Panc1 (cell line): ENCODE results near the gene LAMB1.
"Not testable (repeated sequence)": the region's sequence is repeated elsewhere in the genome, so short reads cannot be mapped to it uniquely, and the experiment has no call there.

ENCODE experiments used
- CTCF ChIP-seq: fragments of 450-650 bp; IDR thresholded peaks from 2 replicates; pipeline ENCODE4 v1.5.1; 2017; ENCODE audit warnings: mild to moderate bottlenecking
- POLR2AphosphoS5 ChIP-seq: IDR thresholded peaks from 2 replicates; pipeline ENCODE4 v1.6.1; 2012; ENCODE audit warnings: mild to moderate bottlenecking, low read depth, low read length, moderate library complexity
- TCF7L2 ChIP-seq: IDR thresholded peaks from 2 replicates; pipeline ENCODE4 v1.6.1; 2011; ENCODE audit warnings: mild to moderate bottlenecking, low read depth, low read length, inconsistent platforms

GRCh38 chr7:107892367-107892741, 110.6 kb downstream of the LAMB1 start:
- not testable (repeated sequence) for TF ChIP-seq CTCF, POLR2AphosphoS5, TCF7L2
